Type B pancreatic cell (in vitro differentiated cells): ENCODE data around the gene MRTO4. TPM values are rescaled to one million over a fixed set of nuclear protein-coding genes. Genes with fewer than 3 reads are reported as not detected.
"Not testable (repeated sequence)": the region's sequence is repeated elsewhere in the genome, so short reads cannot be mapped to it uniquely, and the experiment has no call there.

Experiments
- DNase-seq: peaks from one replicate; pipeline ENCODE4 v3.0.0; 2021; ENCODE audit warnings: mixed read lengths; ENCODE audit not compliant: unreplicated experiment; ENCODE audit errors: extremely low spot score
- H3K27ac Mint-ChIP-seq: 2 replicates; pipeline ENCODE4 v1.8.0; 2021; ENCODE audit warnings: mild to moderate bottlenecking, mixed read lengths
- H3K27me3 Mint-ChIP-seq: 2 replicates; pipeline ENCODE4 v1.8.0; 2021; ENCODE audit warnings: mixed read lengths
- H3K36me3 Mint-ChIP-seq: 2 replicates; pipeline ENCODE4 v1.8.0; 2021; ENCODE audit warnings: mixed read lengths
- H3K4me1 Mint-ChIP-seq: one replicate; pipeline ENCODE4 v1.8.0; 2021; ENCODE audit warnings: mixed read lengths; ENCODE audit not compliant: unreplicated experiment
- H3K4me3 Mint-ChIP-seq: 2 replicates; pipeline ENCODE4 v1.8.0; 2021; ENCODE audit warnings: mild to moderate bottlenecking, mixed read lengths
- H3K9me3 Mint-ChIP-seq: 2 replicates; pipeline ENCODE4 v1.8.0; 2021; ENCODE audit warnings: mixed read lengths
- CTCF ChIP-seq: fragments of 200-600 bp; sonication (generic); conservative IDR thresholded peaks from 2 replicates; pipeline ENCODE4 v1.5.0; 2021; ENCODE audit warnings: antibody characterized with exemption, mild to moderate bottlenecking
- total RNA-seq: library from RNA; stranded (reverse); gene quantifications from 2 replicates; pipeline ENCODE4 v1.2.1, GENCODE V29; 2021; ENCODE audit warnings: low replicate concordance

The MRTO4 gene
- total RNA-seq, 1 donor from 2014 or later = 43.3 TPM

- Mint-ChIP-seq H3K27ac (no peak overlapping the region), H3K4me1 (no peaks in the 10 kb centered on the region), H3K36me3 (peaks cover 3% of the 10 kb centered on the region), H3K27me3 (no peaks in the 10 kb centered on the region), H3K4me3 (no peak overlapping the region), H3K9me3 (no peaks in the 10 kb centered on the region)
- no peak for TF ChIP-seq CTCF
- DNase-seq = no peak
These were observed 10.4 kb downstream of the MRTO4 start for GRCh38 chr1:19262047-19262446.

- Mint-ChIP-seq H3K4me1 (no peaks in the 10 kb centered on the region), H3K4me3 (no peak overlapping the region), H3K27ac (no peak overlapping the region), H3K36me3 (no peaks in the 10 kb centered on the region), H3K9me3 (no peaks in the 10 kb centered on the region), H3K27me3 (no peaks in the 10 kb centered on the region)
- TF ChIP-seq CTCF = no peak
- DNase-seq = no peak
These were observed 11.1 kb downstream of the MRTO4 start for GRCh38 chr1:19262744-19263143.

- H3K4me1 Mint-ChIP-seq = no peaks in the 10 kb centered on the region
- DNase-seq = no peak
- H3K36me3 Mint-ChIP-seq = no peaks in the 10 kb centered on the region
- no peaks in the 10 kb centered on the region for H3K27me3 Mint-ChIP-seq
- no peak for TF ChIP-seq CTCF
- no peaks in the 10 kb centered on the region for H3K9me3 Mint-ChIP-seq
- H3K4me3 Mint-ChIP-seq = no peak overlapping the region
- no peak overlapping the region for H3K27ac Mint-ChIP-seq
These were observed 16.8 kb downstream of the MRTO4 start for GRCh38 chr1:19268445-19268844.

GRCh38 chr1:19269427-19270342 lies 18.1 kb downstream of the MRTO4 start:
- H3K4me3 Mint-ChIP-seq, H3K27me3 Mint-ChIP-seq, H3K9me3 Mint-ChIP-seq, H3K4me1 Mint-ChIP-seq, DNase-seq, H3K36me3 Mint-ChIP-seq, H3K27ac Mint-ChIP-seq: not testable (repeated sequence)

GRCh38 chr1:19270343-19270730 lies 18.7 kb downstream of the MRTO4 start:
- not testable (repeated sequence) for H3K4me1 Mint-ChIP-seq, H3K36me3 Mint-ChIP-seq, H3K4me3 Mint-ChIP-seq, H3K27ac Mint-ChIP-seq, H3K9me3 Mint-ChIP-seq, DNase-seq, H3K27me3 Mint-ChIP-seq

GRCh38 chr1:19272064-19272463 lies 20.5 kb downstream of the MRTO4 start:
- no peak for DNase-seq
- no peaks in the 10 kb centered on the region for H3K9me3 Mint-ChIP-seq
- no peaks in the 10 kb centered on the region for H3K4me1 Mint-ChIP-seq
- no peak overlapping the region for H3K27ac Mint-ChIP-seq
- TF ChIP-seq CTCF = no peak
- H3K27me3 Mint-ChIP-seq = no peaks in the 10 kb centered on the region
- H3K36me3 Mint-ChIP-seq = no peaks in the 10 kb centered on the region
- no peak overlapping the region for H3K4me3 Mint-ChIP-seq
